GM19452 (cell line): ENCODE data around the gene CSTB.

Experiments
- ATAC-seq: cut with Tn5 transposase; IDR thresholded peaks from one replicate; pipeline ENCODE4 v1.9.1; 2021; ENCODE audit not compliant: unreplicated experiment

CSTB gene

GRCh38 chr21:43733529-43734071 lies 42.5 kb downstream of the CSTB start:
- no peak for ATAC-seq

GRCh38 chr21:43733060-43733459 lies 43.0 kb downstream of the CSTB start:
- ATAC-seq: no peak

GRCh38 chr21:43731891-43732711 lies 44.0 kb downstream of the CSTB start:
- no peak for ATAC-seq

GRCh38 chr21:43731476-43731875 lies 44.6 kb downstream of the CSTB start:
- no peak for ATAC-seq

- ATAC-seq: peak; percentile 73
Observed at GRCh38 chr21:43728467-43729390, 47.4 kb downstream of the CSTB start.

GRCh38 chr21:43728154-43728466 lies 48.0 kb downstream of the CSTB start:
- ATAC-seq: peak; percentile 18

GRCh38 chr21:43727519-43728153 lies 48.5 kb downstream of the CSTB start:
- ATAC-seq: no peak

- ATAC-seq: no peak
Observed at GRCh38 chr21:43726686-43727518, 49.2 kb downstream of the CSTB start.
